Smooth muscle cell (in vitro differentiated cells): ENCODE data around the gene KLKB1. TPM values are rescaled to one million over a fixed set of nuclear protein-coding genes. Genes with fewer than 3 reads are reported as not detected.

Source experiments
- DNase-seq: peaks from one replicate; lab custom pipeline; 2025; ENCODE audit not compliant: unreplicated experiment; lab: John Stamatoyannopoulos, UW
- H2AFZ ChIP-seq: fragments of 200-600 bp; sonication (generic); 2 replicates; pipeline ENCODE4 v1.6.0; 2016; ENCODE audit warnings: antibody characterized with exemption, low read depth, mild to moderate bottlenecking
- H3F3A ChIP-seq: fragments of 200-600 bp; sonication (generic); 2 replicates; pipeline ENCODE4 v1.6.0; 2017; ENCODE audit warnings: antibody characterized with exemption, low read depth
- H3K27ac ChIP-seq: fragments of 200-600 bp; sonication (generic); 2 replicates; pipeline ENCODE4 v1.5.1; 2016; ENCODE audit warnings: low read depth, mild to moderate bottlenecking
- H3K27me3 ChIP-seq: fragments of 200-600 bp; sonication (generic); 2 replicates; pipeline ENCODE4 v1.6.1; 2016; ENCODE audit warnings: low read depth, mild to moderate bottlenecking
- H3K36me3 ChIP-seq: fragments of 200-600 bp; sonication (generic); 2 replicates; pipeline ENCODE4 v1.5.1; 2016; ENCODE audit warnings: low read depth
- H3K4me1 ChIP-seq: fragments of 200-600 bp; sonication (generic); 2 replicates; pipeline ENCODE4 v1.5.1; 2016; ENCODE audit warnings: low read depth
- H3K4me2 ChIP-seq: fragments of 200-600 bp; sonication (generic); 2 replicates; pipeline ENCODE4 v1.6.0; 2016; ENCODE audit warnings: mild to moderate bottlenecking
- H3K4me3 ChIP-seq: fragments of 200-600 bp; sonication (generic); 2 replicates; pipeline ENCODE4 v1.5.1; 2016; ENCODE audit warnings: mild to moderate bottlenecking
- H3K79me2 ChIP-seq: fragments of 200-600 bp; sonication (generic); 2 replicates; pipeline ENCODE4 v1.6.0; 2016; ENCODE audit warnings: low read depth, mild to moderate bottlenecking
- H3K9ac ChIP-seq: fragments of 200-600 bp; sonication (generic); 2 replicates; pipeline ENCODE4 v1.6.0; 2016; ENCODE audit warnings: low read depth
- H3K9me3 ChIP-seq: fragments of 200-600 bp; sonication (generic); replicated peaks from 2 replicates; pipeline ENCODE4 v1.5.1; 2016; ENCODE audit warnings: low read depth
- H4K20me1 ChIP-seq: fragments of 200-600 bp; sonication (generic); 2 replicates; pipeline ENCODE4 v1.6.0; 2016; ENCODE audit warnings: low read depth
- WGBS: methylation state at CpG from one replicate; pipeline ENCODE4 v1.1.7; 2016; ENCODE audit warnings: low lambda C conversion rate; 5-methylcytosine and 5-hydroxymethylcytosine counted together
- polyA plus RNA-seq: library from polyadenylated mRNA; unstranded; fragments of >200 nt; fragmentation: Nextera tagmentation; extraction: Ambion mirVana; gene quantifications from 2 replicates; pipeline ENCODE4 v1.2.1, GENCODE V29; 2016
- total RNA-seq: library from RNA; depleted of rRNA; stranded (reverse); fragments of >200 nt; gene quantifications from 2 replicates; pipeline ENCODE4 v1.2.3, GENCODE V29; 2014
- TF ChIP-seq, protein P1 (sequence below): fragments of 200-600 bp; sonication (generic); IDR thresholded peaks from 2 replicates; pipeline ENCODE4 v1.5.1; 2017; ENCODE audit warnings: borderline replicate concordance, mild to moderate bottlenecking, antibody characterized with exemption; ENCODE audit not compliant: insufficient read depth, poor library complexity, severe bottlenecking

The KLKB1 gene
- total and polyA plus RNA-seq, 2 experiments from 2014 or later, result not detected

DNA sequence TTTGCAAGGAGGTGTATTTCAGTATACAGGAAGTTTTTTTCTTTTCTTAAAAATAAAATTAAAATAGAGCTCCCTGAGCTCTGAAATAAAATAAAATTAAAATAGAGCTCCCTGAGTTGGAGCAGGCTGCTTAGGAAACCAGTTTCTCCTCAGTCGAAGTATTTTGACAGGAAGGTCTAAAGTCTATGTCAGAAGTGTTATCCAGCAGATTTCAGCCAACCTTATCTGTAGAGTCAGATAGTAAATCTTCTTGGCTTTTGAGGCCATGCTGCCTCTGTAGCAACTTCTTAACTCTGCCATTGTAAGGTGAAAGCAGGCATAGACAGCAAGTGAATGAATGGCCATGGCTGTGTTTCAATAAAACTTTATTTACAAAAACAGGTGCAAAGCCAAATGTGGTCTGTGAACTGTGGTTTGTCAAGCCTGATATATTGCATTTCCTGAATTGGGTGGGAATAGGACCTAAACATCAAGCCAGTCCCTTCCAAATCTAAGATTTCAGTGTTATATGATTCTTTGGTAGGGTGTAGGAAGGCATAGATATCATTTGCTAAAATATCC, 9.5 kb upstream of the KLKB1 start:
- Histone ChIP-seq H3K79me2 (no peaks in the 10 kb centered on the region), H3K27ac (no peak overlapping the region), H3K4me2 (no peak overlapping the region), H3K9ac (no peak overlapping the region), H2AFZ (no peak overlapping the region), H3F3A (no peaks in the 10 kb centered on the region), H3K9me3 (no peaks in the 10 kb centered on the region), H3K4me3 (no peak overlapping the region), H3K4me1 (no peaks in the 10 kb centered on the region), H3K27me3 (peaks cover 5% of the 10 kb centered on the region), H3K36me3 (no peaks in the 10 kb centered on the region), H4K20me1 (no peaks in the 10 kb centered on the region)
- DNase-seq, result no peak
- 75% methylated on average over 1 of the region's 1 CpG for WGBS
- TF ChIP-seq, protein P1, sequence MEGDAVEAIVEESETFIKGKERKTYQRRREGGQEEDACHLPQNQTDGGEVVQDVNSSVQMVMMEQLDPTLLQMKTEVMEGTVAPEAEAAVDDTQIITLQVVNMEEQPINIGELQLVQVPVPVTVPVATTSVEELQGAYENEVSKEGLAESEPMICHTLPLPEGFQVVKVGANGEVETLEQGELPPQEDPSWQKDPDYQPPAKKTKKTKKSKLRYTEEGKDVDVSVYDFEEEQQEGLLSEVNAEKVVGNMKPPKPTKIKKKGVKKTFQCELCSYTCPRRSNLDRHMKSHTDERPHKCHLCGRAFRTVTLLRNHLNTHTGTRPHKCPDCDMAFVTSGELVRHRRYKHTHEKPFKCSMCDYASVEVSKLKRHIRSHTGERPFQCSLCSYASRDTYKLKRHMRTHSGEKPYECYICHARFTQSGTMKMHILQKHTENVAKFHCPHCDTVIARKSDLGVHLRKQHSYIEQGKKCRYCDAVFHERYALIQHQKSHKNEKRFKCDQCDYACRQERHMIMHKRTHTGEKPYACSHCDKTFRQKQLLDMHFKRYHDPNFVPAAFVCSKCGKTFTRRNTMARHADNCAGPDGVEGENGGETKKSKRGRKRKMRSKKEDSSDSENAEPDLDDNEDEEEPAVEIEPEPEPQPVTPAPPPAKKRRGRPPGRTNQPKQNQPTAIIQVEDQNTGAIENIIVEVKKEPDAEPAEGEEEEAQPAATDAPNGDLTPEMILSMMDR, result no peak

DNA sequence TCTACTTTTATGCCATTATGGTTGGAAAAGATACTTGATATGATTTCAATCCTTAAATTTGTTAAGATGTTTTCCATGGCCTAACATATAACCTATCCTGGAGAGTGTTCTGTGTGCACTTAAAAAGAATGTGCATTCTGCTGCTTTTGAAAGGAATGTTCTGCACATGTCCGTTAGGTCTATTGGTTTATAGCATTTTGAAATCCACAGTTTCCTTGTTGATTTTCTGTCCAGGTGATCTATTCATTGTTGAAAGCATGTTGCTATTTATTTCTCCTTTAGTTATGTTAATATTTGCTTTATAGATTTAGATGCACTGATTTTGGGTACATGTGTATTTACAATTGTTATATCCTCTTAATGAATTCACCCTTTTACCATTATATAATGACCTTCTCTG, 5.7 kb upstream of the KLKB1 start:
- no peak overlapping the region for H3K27ac ChIP-seq
- H3K4me2 ChIP-seq, result no peak overlapping the region
- TF ChIP-seq, protein P1, result no peak
- H4K20me1 ChIP-seq, result no peaks in the 10 kb centered on the region
- H3K9me3 ChIP-seq, result no peaks in the 10 kb centered on the region
- H3K4me1 ChIP-seq, result no peaks in the 10 kb centered on the region
- no peak overlapping the region for H3K9ac ChIP-seq
- H3K4me3 ChIP-seq, result no peak overlapping the region
- H3K36me3 ChIP-seq, result no peaks in the 10 kb centered on the region
- WGBS, result 96% methylated on average over 1 of the region's 1 CpG
- no peak overlapping the region for H2AFZ ChIP-seq
- DNase-seq, result no peak
- H3F3A ChIP-seq, result no peaks in the 10 kb centered on the region
- no peaks in the 10 kb centered on the region for H3K27me3 ChIP-seq
- no peaks in the 10 kb centered on the region for H3K79me2 ChIP-seq

DNA sequence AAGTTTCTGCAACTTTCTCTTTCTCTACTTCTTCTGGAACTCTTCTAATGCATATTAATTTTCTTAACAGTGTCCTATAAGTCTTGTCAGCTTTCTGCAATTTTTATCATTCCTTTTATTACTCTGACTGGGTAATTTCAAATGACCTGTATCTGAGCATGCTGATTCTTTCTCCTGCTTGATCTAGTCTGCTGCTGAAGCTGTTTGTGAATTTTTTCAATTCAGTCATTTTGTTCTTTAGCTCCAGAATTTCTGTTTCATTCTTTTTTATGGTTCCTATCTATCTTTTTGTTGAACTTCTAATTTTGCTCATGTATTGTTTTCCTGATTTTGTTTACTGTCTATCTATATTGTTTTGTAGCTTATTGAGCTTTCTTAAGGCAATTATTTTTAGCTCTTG, 1.5 kb upstream of the KLKB1 start:
- no peaks in the 10 kb centered on the region for H3K36me3 ChIP-seq
- H3K4me2 ChIP-seq, result no peak overlapping the region
- no peak overlapping the region for H3K9ac ChIP-seq
- no peak overlapping the region for H3K27ac ChIP-seq
- H3K27me3 ChIP-seq, result no peaks in the 10 kb centered on the region
- no peak overlapping the region for H3K4me3 ChIP-seq
- no peaks in the 10 kb centered on the region for H3K79me2 ChIP-seq
- H3F3A ChIP-seq, result no peaks in the 10 kb centered on the region
- no peak for DNase-seq
- TF ChIP-seq, protein P1, result no peak
- no peaks in the 10 kb centered on the region for H3K4me1 ChIP-seq
- H3K9me3 ChIP-seq, result no peaks in the 10 kb centered on the region
- no peaks in the 10 kb centered on the region for H4K20me1 ChIP-seq
- no peak overlapping the region for H2AFZ ChIP-seq

DNA sequence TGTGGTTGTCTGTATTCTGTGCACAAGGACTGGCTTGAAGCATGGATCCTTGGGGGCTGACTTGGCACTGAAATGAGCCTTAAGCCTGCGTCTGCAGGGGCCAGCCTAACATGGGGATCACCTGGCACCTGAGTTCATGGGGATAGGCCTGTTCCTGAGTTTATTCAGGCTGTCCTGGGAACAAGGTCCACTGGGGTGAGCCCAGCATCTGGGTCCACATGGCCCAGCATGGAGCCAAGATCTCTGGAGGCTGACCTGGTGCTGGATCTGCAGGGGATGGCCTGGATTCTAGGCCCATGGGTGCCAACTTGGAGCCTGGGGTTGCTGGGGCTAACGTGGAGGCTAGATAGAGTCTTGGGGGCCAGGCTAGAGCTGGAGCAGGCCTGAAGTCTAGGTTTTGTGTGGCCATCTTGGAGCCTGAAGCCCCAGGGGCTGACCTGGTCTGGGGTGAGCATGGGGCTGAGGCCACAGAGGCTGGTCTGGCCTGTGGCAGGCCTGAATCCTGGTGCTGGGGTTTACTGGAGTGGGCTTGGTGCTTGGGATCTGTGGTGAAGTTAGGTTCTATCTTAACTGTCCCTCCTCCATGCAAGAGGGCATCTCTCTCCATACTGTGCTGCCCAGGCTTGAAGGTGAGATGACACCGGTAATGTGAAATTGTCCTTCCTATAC, 652 bp upstream of the KLKB1 start:
- H3K79me2 ChIP-seq, result no peaks in the 10 kb centered on the region
- H2AFZ ChIP-seq, result no peak overlapping the region
- TF ChIP-seq, protein P1, result no peak
- H3K9me3 ChIP-seq, result no peaks in the 10 kb centered on the region
- DNase-seq, result no peak
- WGBS, result 84% methylated on average over 3 of the region's 3 CpGs
- no peak overlapping the region for H3K4me3 ChIP-seq
- no peaks in the 10 kb centered on the region for H3K36me3 ChIP-seq
- H4K20me1 ChIP-seq, result no peaks in the 10 kb centered on the region
- H3K9ac ChIP-seq, result no peak overlapping the region
- H3K27ac ChIP-seq, result no peak overlapping the region
- no peaks in the 10 kb centered on the region for H3K4me1 ChIP-seq
- H3K4me2 ChIP-seq, result no peak overlapping the region
- H3F3A ChIP-seq, result no peaks in the 10 kb centered on the region
- H3K27me3 ChIP-seq, result no peaks in the 10 kb centered on the region
